ENCODE measurements around the gene TMCC1.
"Not testable (repeated sequence)": the region's sequence is repeated elsewhere in the genome, so short reads cannot be mapped to it uniquely, and the experiment has no call there.

TMCC1 gene

DNA sequence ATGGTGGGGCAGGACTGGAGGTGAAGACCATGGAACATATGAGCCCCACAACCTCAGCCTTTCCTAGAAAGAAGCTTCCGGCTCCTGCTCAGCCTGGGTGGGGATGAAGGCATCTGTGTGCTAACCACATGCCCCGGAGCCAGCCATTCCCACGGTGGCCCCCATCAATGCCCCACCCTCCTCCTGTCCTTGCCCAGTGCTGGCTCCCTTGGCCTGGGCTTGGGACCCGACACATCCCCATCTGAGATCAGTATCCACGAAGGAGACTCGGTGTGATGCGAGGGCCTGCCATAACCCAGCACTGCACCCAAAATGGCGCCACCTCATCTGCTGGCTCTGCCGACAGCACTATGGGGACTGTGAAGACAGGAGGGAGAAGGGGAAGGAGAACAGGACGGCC is 270.6 kb downstream of the TMCC1 start:
- no peak for DNase-seq (ENCODE audit: low spot score)

DNA sequence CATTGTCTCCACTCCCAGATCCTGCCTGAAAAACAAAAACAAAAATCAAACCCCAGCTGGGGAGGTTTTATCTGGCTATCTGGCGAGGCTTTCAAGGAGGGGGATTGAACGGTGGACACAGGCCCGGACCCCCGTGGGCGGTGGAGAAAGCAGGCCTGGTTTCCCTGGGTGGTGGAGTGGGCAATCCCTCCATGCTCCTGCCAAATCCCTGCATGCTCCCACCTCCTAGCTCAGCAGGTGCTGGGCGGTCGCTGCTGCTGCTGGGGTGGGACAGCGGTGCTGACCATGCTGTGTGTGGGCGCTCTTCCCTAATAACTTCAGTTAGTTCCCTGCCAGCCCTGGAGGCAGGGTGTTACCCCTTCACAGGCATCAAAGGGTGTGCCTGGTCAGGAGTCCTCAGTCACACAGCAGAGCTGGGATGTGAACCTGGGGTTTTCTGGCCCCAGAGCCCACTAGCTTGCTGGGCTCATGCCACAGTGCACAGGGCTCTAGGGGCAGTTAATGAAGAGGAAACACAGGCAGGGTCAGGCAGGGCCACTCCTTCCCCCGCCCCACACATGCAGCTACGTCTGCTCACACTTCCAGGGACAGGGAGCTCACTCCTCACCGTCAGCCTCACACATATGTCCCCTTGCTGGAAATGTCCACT is 271.2 kb downstream of the TMCC1 start:
- DNase-seq (ENCODE audit: low spot score) = no peak

DNA sequence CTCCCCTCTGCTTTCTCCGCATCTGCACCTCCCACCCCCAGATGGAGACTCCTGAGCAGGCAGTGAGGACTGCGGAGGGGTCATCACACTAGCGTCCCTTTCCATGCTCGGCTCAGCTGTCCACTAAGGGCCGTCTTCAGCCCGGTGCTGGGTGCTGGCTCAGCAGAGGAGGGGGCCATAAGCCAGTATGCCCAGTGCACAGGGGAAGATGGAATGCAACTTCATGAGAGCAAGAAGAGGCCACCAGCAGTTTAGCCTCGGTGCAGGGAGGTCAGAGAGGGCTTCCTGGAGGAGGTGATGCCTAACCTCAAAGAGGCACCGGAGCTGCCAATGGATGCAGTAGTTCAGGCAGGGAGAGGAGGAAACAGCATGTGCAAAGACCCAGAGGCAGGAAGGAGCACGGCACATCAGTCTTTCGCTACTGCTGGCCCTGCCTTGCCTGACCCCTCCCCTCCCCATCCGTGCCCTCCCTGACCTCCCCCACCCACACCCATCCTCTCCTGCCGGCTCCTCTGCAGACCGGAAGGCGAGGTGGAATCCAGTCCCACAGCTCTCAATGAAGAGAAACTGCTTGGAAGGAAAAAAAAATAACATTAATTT is 271.8 kb downstream of the TMCC1 start:
- no peak for DNase-seq (ENCODE audit: low spot score)

DNA sequence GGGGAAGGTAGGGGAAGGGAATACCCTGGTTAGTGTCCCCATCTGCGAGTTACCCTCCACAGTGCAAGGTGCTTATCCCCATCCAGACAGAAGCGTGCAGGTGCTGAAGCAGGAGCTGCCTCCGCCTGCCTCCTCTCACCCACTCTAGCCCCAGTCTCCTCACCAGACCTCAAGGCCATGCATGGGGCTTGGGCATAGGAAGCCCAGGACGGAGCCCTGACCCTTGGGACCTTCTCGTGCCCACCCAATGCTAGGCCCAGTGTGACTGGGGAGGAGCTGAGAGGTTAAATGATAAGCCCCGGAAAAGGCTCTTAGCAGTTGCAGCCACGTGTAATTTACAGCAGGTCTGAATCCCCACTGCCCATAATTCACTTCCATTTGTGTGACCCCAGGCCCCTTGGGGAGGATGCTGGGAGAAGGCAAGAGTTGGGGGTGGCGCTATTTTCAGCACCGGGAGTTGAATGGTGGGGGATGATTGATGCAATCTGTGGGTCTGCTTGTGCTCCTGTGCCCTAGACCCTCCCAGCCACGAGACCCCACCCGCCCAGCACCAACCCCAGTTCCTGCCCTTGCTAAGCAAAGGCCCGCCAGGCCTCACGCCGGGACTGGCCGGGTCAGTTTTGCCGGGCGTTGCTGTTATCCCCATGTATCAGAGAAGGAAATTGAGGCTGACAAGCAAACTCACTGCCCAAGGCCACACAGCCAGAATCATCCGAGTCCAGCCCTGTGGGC is 272.5 kb downstream of the TMCC1 start:
- no peak for DNase-seq (ENCODE audit: low spot score)

DNA sequence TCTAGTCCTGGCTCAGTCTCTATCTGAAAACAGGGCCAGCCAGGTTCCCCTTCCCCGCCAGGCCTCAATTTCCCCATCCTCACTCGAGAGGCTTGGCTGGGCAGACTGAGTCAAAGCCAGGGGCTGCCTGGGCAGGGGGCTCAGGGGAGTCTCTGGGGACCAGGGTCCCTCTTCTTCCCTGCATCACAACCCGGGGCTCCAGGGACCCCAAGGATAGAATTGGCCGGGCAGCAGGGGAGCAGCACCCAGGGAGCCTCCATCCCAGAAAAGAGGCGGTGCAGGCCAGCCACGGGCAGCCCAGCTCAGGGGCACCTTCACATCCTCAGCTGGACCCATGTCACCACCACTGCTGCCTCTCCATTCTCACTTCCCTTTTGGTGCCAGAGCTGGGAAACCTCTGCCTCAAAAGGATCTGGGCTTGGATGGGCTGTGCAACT is 273.8 kb downstream of the TMCC1 start:
- no peak for DNase-seq (ENCODE audit: low spot score)

DNA sequence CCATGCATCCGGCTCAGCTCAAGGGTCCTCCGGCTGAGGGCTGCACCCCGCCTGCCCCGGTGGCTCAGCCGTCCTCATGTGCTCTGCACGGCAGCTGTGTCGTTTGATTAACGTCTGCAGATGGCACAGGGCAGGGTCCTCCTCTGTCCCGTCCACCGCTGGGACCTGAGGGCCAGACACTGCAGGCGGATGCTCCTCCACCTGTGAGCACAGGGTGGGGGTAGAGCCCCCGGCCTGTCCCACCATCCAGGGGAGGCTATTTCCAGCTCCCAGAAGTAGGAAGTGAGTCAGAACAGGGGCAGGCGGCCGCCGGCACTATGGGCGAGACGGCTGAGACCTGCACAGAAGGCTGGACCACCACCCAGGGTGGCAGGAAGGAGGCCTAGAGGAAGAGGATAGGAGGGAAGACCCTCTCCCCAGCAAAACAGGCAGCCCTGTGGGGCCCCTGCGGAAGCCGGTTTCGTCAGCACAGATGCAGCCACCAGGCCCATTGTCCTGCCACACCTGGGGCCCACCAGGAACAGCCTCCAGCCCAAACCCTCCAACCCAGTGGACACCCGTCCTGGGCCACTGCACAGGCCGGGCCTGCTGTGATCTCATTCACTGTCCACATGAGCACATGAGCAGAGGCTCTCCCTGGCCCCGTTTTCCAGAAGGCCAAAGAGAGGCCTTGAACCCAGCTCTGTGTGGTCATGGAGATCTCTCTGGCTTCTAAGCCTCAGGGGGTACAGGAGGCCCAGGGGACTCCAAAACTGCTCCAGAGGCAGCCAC is 274.4 kb downstream of the TMCC1 start:
- DNase-seq (ENCODE audit: low spot score) = no peak

DNA sequence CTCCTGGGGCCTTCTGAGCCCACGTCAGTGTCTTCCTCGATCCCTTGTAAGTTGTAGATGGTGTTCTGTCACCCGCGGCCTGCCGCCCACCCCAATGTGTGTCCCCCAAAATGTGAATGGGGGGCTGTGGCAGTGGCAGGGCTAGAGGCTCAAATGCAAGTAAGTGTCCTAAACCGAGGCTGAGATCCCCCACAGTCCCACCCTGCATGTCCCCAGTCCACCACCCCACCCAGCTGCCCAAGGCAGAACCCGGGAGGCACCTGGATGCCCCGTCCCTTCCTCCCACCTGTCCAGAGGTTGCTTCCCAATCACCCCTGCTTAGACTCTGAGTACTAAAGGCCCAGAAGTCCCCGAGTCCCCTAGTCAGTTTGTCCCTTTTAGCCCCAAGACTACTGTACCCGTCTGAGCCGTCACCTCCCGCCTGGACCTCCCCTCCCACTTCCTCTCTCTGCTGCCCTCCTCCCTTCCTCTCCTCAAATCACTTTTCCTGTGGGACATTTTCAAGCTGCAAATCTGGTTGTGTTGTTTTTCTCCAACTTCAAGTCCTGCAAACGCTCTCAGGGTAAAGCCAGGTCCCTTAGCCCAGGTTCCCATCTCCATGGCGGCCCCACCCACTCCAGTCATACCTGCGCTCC is 275.2 kb downstream of the TMCC1 start:
- DNase-seq (ENCODE audit: low spot score) = no peak

DNA sequence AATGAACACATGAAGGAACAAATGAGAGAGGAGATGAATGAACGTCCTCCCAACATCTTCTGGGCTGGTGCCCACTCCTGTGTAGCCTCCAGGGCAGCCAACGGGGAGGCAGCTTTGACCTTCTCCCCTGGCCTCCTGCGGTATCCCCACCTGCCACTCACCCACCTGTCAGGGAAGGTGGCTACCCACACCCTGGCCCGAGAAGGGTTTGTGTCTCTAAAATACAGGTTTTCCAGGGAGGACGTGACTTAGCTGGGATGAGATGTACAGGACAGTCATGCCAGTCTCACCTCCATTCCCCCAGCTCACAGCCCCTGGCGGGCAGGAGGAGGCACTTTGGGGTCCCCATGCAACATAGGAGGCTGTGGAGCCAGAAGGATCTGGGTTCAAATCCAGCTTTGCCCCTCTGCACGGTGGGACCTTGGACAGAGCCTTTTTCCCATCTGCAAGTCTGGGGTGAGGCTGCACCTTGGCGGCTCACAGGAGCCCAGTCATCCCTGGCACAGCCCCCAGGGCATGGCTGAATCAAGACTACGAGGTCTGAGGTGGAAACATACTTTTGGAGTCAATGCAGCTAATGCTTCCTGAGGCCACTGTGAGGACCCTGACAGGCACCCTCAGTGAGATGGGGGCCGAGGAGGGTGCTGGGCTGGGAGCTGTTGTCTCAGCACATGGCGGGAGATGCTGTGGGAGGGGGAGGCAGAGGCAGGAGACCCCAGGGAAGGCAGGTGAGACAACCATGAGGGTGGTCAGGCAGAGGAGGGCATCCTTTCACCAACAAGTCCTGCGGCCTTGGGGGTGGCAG is 275.9 kb downstream of the TMCC1 start:
- DNase-seq (ENCODE audit: low spot score) = no peak

DNA sequence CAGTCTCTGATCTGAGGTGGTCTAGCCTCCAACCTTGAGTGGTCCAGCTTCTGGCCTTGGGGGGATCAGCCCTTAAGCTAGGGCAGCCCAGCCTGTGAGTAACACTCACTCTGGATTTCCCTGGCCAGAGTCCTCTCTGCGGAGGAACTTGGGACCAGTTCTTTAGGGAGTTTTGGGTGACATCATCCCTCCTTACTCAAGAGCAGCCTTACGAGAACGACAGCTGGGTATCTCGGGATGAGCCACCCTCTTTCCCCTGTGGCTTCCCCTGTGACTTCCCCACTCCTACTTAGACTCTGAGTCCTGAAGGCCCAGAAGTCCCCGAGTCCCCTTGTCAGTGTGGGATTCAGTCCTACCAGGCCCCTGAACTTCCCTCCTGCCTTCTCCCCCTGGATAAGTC is 276.8 kb downstream of the TMCC1 start:
- DNase-seq (ENCODE audit: low spot score) = no peak

DNA sequence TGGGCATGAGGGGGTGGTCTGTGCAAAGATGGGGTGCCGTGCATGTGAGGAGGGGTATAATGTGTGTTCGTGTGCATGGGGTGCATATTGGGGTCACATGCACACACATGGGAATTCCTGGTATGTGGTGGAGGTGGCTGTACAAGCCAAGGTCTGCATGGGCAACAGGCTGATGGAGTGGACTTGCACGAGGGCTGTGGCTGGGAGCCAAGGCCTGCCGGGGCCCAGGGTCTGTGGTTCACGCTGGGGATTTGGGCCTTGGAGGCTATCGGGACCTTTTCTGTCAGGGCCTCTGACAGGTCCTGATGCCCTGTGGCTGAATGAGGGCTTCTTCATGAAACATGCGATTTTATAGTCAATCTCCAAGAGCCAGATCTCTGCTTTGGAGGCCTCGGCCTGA is 277.2 kb downstream of the TMCC1 start:
- no peak for DNase-seq (ENCODE audit: low spot score)

DNA sequence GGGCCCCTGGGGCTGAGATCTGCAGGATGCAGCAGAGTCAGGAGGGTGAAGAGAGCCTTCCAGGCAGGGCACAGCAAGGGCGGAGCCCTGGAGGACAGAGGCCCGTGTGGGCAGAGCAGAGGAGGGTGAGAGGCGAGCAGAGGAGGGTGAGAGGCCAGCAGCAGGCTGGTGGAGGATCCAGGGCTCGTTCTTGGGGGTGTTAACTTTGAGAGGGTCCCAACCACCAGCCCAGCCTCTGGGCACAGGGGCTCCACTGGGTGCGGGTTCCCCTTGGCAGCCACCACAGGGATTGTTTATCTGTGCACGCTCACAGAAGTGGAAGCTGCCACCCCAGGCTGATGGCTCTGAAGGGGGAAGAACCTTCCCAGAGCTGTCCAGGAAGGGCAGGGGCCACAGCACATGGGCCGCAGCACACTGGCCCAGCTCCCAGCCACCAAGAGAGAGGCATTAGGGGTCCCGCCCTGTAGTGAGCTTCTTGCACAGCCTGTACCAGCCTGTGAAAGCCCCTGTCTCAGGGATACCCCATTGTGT is 277.7 kb downstream of the TMCC1 start:
- DNase-seq (ENCODE audit: low spot score) = no peak

DNA sequence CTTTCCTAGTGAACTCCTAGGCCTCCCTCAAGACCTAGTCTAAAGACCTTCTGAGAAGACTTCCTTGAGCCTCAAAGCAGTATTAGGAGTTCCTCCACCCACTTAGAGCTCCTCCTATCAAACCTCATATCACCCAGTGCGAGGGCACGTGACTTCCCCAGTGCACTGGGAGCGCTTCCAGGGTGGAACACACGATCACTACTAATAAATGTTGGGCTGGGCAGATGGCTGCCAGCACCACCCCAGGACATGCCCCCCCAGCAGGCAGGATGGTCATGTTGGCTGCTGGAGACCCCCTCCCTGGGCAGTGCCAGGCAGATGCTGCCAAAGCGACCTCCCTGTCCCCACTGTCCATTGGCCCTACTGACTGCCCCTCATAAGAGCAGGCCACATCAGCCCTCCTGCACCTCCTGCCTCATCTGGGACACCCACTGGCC is 278.6 kb downstream of the TMCC1 start:
- no peak for DNase-seq (ENCODE audit: low spot score)

DNA sequence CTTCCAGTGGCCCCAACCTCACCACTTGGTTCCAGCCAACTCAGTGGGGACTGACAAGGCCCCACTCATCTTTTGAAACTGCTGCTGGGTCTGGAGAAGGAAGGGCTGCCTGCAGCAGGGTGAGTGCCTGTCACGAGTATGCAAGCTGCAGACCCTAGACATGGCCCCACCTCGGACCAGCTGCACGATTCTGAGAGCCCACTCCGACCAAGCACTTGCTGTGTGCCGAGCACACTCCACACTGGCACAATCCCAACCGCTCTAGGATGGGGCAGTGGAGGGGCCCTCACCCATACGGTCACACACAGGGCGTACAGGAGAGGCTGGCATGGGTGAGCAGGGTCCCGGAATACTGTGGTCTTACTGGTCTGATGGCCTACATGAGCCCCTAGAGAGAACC is 279.1 kb downstream of the TMCC1 start:
- DNase-seq (ENCODE audit: low spot score) = no peak

DNA sequence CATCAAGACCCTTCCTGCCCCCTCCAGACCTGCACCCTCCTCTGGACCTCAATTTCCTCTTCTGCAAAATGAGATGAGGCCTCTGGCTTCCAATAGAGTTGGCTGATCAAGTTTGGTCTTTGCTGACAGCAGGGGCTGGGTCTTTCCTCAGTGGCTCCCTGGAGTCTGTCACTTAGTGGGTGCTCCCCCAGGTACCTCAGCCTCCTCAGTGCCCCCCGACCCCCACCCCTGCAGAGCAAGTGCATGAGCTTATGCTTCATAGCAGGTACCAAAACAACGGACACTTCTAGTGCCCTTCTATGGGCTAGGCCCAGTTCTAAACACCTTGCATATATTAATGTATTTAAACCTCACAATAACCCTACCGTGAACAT is 280.2 kb downstream of the TMCC1 start:
- no peak for DNase-seq (ENCODE audit: low spot score)

DNA sequence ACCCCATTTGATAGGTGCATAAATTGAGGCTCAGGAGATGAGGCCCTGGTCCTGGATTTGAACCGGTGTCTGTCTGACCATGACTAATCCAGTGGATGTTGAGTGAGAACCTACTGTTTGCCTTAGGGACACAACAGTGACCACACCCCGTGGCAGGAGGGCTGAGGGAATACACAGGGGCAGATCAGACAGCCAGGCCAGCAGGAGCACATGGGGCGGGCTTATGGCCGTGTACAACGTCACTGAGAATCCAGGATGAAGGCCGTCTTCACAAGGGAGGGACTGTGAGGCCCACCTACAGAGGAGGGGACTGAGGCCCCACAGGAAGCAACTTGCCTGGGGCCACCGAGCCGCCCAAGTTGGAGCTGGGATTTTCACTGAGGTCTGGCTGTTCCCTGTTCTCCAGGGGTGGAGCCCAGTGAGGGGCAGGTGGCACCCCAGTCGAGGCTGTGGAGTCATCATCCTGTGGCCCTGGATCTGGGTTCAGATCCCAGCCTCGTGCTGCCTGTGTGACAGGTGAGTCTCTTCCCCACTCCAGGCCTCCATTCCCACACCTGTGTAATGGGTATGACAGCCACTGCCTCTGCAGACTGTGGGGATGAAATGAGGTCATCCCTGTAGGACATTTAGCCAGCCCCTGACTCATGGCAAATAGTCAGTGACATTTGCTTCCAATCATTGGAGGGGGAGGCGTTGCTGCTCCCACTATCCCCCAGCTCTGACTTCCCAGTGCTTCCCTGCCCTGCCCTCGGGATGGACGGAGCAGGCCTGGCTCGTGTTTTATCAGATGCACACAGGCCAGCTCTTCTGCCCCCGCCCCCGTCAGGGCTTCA is 280.8 kb downstream of the TMCC1 start:
- no peak for DNase-seq (ENCODE audit: low spot score)

DNA sequence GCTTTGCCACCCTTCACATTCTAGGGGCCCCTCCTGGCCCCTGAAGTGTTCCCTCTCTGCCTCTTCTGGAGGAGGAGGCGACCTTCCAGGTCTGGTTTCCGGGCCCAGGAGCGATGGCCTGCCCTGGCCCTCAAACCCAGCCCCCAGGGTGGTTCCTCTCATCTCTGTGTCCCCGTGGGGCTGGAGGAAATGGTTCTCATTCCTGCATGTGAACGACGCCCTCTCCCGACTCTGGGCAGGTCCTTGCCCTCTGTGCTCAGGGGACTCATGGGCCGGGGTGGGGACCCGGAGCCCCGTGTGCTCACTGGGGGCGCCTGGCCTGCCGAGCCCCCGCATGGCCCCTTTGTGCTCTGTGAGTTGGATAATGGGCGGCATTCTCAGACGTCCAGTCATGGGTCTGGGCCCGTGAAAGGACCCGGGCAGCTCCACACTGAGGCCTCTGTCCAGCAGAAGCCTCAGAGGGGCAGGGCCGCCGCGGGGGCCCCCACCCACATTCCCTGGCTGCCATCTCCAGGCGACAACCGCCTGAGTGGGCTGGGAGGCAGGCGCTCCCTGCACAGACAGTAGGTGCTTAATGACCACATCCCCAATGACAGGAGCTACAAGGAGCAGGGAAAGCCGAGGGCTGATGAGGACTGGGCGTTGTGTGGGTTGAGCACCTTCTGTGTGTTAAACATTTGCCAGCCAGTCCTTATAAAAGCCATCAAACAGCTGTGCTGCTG is 281.5 kb downstream of the TMCC1 start:
- no peak for DNase-seq (ENCODE audit: low spot score)

DNA sequence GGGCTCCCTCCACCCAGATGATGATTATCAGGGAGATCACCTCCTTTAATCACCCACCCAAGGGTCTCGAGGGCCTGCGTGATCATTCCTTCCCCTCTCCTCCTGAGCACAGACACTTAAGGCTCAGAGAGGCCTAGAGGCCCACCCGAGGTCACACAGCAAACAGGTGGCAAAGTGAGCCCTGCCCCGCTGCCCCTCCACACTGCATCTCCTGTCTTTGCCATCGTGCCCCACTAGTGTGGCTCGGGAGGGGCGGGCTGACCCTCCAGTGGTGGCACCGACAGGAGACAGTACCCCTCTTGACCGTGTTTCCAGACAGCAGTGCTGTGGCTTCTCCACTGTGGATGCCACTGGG is 282.1 kb downstream of the TMCC1 start:
- no peak for DNase-seq (ENCODE audit: low spot score)

DNA sequence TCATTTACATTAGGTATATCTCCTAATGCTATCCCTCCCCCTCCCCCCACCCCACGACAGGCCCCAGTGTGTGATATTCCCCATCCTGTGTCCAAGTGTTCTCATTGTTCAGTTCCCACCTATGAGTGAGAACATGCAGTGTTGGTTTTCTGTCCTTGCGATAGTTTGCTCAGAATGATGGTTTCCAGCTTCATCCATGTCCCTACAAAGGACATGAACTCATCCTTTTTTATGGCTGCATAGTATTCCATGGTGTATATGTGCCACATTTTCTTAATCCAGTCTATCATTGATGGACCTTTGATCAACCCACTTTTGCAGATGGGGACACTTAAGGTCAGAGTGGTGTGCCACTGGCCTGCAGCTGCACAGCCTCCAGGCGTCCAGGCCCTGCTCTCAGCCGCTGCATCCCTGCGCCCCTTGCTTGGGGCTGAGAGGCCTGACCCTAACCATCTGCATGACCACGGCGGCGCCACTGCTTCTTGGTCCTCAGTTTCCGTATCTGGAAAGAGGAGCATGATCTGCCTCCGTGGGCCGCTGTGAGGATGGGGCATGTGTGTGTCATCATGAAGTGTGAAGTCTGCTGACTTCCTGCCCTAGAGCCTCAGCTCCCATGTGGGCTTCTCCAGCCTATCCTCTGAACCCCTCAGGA is 282.6 kb downstream of the TMCC1 start:
- DNase-seq (ENCODE audit: low spot score) = not testable (repeated sequence)

DNA sequence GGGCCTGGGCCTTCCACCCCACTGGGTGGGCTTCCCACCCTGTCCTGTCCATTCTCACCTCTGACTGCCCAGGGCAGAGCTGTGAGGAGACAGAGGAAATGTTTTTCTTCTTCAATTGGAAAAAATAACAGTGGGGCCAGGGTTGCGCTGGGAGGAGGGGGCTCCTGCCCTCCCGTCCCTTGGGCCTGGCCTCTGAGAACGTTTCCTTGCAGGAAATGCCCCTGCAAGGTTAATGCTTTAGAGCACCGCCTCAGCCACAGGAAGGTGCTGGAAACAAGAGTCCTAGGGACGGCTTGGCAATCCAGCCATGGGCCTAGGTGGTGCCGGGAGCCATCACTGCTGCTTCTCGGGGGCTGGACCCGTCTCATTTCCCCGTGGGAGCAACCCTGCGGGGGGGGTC is 283.2 kb downstream of the TMCC1 start:
- no peak for DNase-seq (ENCODE audit: low spot score)
